Amniotic epithelial cell (primary cell): ENCODE data around the gene NDFIP2.
"Not testable (repeated sequence)": the region's sequence is repeated elsewhere in the genome, so short reads cannot be mapped to it uniquely, and the experiment has no call there.

Experiments
- DNase-seq: peaks from one replicate; pipeline ENCODE4 v3.0.0-alpha.2; 2010; ENCODE audit warnings: low read depth

Gene NDFIP2

GRCh38 chr13:79533781-79534400, 52.9 kb downstream of the NDFIP2 start:
- peak; percentile 43 for DNase-seq

DNA sequence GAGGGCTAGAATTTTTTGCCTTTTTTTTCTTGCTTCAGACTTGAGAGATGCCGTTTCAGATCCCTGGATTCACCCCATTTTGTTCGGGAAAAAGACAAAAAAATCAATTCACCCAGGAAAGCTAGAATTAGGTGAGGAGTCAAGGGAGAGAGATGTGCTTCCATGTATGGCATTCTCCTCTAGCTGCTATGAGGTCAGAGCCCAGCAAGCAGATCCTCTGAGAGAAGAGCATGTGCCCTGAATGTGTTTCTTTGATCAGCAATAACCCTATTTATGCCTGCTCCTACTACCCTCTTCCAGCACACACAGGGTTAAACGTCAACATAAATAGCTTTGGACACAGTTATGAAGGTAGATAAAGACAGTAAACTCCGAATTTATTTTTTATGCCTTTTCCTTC, 53.6 kb downstream of the NDFIP2 start:
- DNase-seq = no peak

- DNase-seq = no peak
Observed at GRCh38 chr13:79538757-79539156, 57.8 kb downstream of the NDFIP2 start.

GRCh38 chr13:79540504-79540903, 59.5 kb downstream of the NDFIP2 start:
- DNase-seq = no peak

GRCh38 chr13:79541426-79542049, 60.6 kb downstream of the NDFIP2 start:
- DNase-seq = peak; percentile 64

DNA sequence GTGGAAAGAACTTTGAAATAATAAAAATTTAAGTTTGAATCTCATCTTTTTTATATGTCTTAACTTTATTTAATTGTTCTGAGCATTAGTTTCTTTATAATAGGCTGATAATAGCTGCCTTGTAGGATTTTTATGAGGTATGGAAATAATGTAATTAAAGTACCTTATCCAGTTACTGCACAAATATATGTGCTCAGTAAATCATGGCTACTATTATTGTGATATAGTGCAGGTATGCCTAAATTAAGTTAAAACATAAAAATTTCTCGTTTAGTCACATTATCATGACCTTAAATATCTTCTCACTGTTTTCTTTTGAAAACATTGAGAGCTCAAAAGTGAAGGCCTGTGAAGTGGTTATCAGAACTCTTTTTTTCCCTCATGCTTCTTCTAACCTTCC, 62.9 kb downstream of the NDFIP2 start:
- no peak for DNase-seq

GRCh38 chr13:79547211-79548195, 66.5 kb downstream of the NDFIP2 start:
- peak; percentile 62 for DNase-seq

GRCh38 chr13:79548902-79549301, 67.9 kb downstream of the NDFIP2 start:
- no peak for DNase-seq

DNA sequence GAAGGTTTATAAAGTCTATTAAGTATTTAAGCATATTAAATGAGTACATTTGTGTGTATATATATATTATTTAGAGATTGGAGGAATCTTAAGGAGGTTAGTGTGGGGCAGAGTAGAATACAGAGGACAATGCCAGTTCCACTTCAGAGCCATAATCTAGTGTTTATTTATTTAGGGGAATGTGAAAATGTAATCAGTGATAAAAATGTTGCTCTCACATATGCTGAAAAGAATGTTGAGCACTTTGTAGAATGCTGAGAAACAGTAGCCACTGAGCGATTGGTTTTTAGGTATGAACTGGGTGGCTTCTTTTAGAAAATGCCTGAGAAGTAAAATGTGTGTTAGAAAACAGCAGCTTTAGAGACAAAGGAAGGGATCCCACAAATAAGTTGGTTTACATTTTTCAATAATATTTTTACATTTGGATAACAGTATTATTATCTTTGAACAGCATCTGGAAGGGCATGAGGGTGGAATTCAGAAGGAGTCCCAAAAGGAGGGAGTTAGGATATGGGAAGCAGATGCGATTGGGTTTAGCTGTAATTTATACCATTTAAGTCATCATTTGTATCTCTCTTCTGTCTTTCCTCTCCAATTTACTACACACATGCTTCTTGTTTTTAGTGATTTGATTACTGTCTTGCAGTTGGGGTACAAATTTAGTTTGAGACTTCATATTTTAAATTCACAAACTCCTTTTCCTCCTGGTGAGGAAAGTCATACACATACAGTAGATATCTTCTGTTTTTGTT, 68.6 kb downstream of the NDFIP2 start:
- peak; percentile 20 for DNase-seq

DNA sequence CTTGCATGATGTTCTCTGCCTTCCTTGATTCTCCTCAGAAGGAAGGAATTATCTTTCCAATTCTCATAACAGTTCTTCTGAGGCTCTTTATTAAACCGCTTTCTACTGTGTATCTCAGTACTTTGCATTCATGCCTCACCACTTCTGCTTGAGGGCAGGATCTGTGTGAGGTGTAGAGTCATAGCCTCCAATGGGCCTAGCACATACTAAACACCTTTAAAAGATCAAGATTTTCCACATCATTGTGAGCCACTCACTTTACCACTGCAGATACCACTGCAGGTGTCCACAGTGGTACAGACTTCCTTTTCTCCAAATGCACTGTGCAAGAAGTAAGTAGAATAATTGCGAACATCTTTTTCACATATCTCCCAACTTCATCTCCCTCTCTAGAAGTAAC, 76.7 kb downstream of the NDFIP2 start:
- DNase-seq = no peak

DNA sequence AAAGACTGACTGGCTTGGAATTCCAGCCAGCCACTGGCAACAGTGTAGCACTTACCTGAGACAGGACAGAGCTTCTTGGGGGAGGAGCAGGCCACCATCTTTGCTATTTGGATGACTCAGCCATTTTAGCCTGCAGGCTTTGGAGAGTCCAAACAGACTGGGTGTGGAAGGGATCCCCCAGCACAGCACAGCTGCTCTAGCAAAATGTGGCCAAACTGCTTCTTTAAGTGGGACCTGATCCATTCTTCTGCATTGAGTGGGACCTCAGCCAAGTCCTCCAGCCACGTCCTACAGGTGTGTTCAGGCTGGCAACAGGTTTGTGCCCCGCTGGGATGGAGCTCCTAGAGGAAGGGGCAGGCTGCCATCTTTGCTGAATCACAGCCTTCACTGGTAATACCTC, 80.0 kb downstream of the NDFIP2 start:
- DNase-seq = no peak

DNA sequence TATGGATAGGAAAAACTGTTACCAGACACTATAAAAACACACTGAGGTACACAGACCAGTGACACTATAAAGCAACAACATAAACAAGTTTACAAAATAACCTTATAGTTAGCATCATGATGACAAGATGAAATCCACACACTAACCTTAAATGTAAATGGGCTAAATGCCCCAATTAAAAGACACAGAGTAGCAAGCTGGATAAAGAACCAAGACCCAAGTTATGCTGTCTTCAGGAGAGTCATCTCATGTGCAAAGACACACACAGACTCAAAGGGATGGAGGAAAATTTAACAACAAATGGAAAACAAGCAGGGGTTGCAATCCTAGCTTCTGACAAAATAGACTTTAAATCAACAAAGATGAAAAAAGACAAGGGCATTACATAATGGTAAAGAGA, 81.6 kb downstream of the NDFIP2 start:
- no peak for DNase-seq

DNA sequence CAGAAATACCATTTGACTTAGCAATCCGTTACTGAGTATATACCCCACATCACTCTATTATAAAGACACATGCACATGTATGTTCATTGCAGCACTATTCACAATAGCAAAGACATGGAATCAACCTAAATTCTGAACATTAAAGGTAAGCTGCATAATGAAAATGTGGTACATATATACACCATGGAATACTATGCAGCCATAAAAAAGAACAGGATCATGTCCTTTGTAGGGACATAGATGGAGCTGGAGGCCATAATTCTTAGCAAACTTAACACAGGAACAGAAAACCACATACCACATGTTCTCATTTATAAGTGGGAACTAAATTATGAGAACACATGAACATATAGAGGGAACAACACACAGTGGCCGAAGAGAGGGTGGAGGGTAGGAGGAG, 85.2 kb downstream of the NDFIP2 start:
- DNase-seq = no peak

GRCh38 chr13:79571147-79571546, 90.2 kb downstream of the NDFIP2 start:
- no peak for DNase-seq

GRCh38 chr13:79573892-79574291, 92.9 kb downstream of the NDFIP2 start:
- not testable (repeated sequence) for DNase-seq

- no peak for DNase-seq
Observed at GRCh38 chr13:79581870-79582315, 100.9 kb downstream of the NDFIP2 start.

- no peak for DNase-seq
Observed at GRCh38 chr13:79582896-79583295, 101.9 kb downstream of the NDFIP2 start.

DNA sequence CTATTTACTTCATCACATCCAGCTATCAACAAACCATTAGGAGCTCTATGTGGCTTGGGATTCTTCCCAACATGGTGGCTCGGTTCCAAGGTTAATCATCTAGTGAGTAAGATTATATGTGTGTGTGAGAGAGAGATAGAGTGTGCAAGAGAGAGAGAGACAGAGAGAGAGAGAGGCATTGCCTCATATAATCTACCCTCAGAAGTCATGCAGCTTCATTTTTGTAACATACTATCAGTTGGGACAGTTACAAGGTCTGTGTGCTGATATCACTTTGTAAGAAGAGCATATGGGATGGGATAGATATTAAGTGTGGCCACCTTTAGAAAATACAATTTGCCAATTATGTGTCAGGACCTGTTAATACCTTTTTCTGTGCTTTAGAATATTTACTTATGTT, 104.1 kb downstream of the NDFIP2 start:
- DNase-seq = no peak

GRCh38 chr13:79589603-79590393, 108.8 kb downstream of the NDFIP2 start:
- DNase-seq = no peak

GRCh38 chr13:79590394-79590676, 109.4 kb downstream of the NDFIP2 start:
- DNase-seq = no peak

GRCh38 chr13:79591493-79591892, 110.5 kb downstream of the NDFIP2 start:
- no peak for DNase-seq

DNA sequence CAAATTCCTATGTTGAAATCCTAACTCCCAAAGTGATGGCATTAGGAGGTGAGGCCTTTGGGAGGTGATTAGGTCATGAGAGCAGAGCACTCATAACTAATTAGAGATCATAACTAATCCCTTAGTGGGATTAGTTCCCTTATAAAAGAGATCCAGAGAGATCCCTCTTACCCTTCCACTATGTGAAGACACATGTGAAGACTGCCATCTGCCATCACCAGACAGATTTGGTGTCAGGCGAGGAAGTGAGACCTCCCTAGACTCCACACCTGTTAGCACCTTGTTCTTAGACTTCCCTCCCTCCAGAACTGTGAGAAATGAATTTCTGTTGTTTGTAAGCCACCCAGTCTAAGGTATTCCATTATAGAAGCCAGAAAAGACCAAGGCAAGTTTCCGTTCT, 112.2 kb downstream of the NDFIP2 start:
- DNase-seq = peak; percentile 34
